Naive B cell (primary cell): ENCODE results near the gene TMEM45B. TPM values are rescaled to one million over a fixed set of nuclear protein-coding genes. Genes with fewer than 3 reads are reported as not detected.
A peak's percentile ranks its signal among the peaks of the same experiment; 100 is the strongest.
"Not testable (repeated sequence)": the region's sequence is repeated elsewhere in the genome, so short reads cannot be mapped to it uniquely, and the experiment has no call there.

Experiments
- ATAC-seq, 2 donors: fragments of 150-1000 bp; cut with Tn5 transposase; 2 replicates each; pipeline ENCODE4 v1.10.0; 2021; ENCODE audit warnings: low read depth in 2 of 2, mild to moderate bottlenecking in 2 of 2, moderate library complexity in 2 of 2
- DNase-seq: peaks from one replicate; pipeline ENCODE4 v3.0.0; 2022
- H3K27ac Mint-ChIP-seq, 6 donors: one replicate each; pipeline ENCODE4 v1.8.0; 2020 to 2022; ENCODE audit warnings: mild to moderate bottlenecking in 6 of 6, mixed read lengths in 6 of 6, moderate library complexity in 5 of 6, inconsistent platforms in 2 of 6
- H3K27me3 Mint-ChIP-seq, 3 donors: one replicate each; pipeline ENCODE4 v1.8.0; 2021 to 2022; ENCODE audit warnings: mixed read lengths in 3 of 3, mild to moderate bottlenecking in 1 of 3
- H3K36me3 Mint-ChIP-seq, 2 donors: one replicate each; pipeline ENCODE4 v1.8.0; 2020 to 2022; ENCODE audit warnings: mixed read lengths in 2 of 2, inconsistent platforms in 1 of 2, mild to moderate bottlenecking in 1 of 2
- H3K4me1 Mint-ChIP-seq, 3 donors: one replicate each; pipeline ENCODE4 v1.8.0; 2020 to 2022; ENCODE audit warnings: mixed read lengths in 3 of 3, inconsistent platforms in 1 of 3, mild to moderate bottlenecking in 1 of 3, moderate library complexity in 1 of 3
- H3K4me3 Mint-ChIP-seq, 8 donors: one replicate each; pipeline ENCODE4 v1.8.0; 2020 to 2022; ENCODE audit warnings: mild to moderate bottlenecking in 8 of 8, mixed read lengths in 8 of 8, moderate library complexity in 8 of 8, inconsistent platforms in 2 of 8
- H3K9me3 Mint-ChIP-seq, 7 donors: one replicate each; pipeline ENCODE4 v1.8.0; 2020 to 2022; ENCODE audit warnings: mixed read lengths in 7 of 7, mild to moderate bottlenecking in 5 of 7, inconsistent platforms in 2 of 7, moderate library complexity in 1 of 7
- polyA plus RNA-seq, 6 donors: library from polyadenylated mRNA; unstranded; fragments of 300-500 nt; fragmentation: Illumina TruSeq; gene quantifications; one replicate each; pipeline ENCODE4 v1.2.3, GENCODE V29; 2021; ENCODE audit warnings: low read depth in 6 of 6

The TMEM45B gene
- under 1 TPM in 1 of 6 donors, not detected in 5; 0.12 TPM for polyA plus RNA-seq

DNA sequence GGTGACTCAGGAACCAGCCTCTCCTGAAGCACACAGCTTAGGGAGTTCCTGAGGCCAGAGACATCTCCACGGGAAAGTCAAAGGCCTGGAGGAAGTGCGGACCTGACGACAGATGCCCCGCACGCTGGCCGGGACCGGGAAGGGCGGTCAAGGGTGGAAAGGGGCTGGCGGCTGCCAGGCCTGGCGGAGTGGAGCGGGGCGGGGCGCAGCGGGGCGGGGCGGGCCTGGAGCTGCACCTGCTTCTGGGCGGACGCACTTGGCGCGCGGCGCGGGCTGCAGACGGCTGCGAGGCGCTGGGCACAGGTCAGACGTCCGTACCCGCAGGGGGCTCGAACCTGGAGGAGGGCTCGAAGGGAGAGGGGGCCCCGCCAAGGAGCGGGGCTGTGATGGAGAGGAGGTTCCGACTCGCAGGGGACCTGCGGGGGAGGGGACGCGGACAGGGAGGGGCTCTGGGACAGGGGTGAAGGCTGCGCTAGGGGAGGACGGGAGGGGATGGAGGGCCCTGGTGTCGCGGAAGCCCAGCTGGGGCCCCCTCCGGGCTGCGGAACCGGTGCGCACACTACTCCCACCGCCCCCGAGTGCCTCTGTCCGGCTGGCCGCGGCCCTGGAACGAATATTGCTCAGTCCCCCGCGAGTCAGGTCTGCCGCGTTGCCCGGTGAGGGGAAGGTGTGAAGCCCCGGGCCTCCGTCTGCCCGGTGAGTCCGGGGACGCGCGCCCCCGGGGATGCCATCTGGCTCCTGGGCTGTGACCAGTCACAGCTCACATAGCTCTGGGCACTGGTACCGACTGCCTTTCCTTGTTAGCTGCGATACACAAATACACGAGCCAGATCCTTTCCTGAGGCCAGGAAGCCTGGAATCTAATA lies at the start of gene TMEM45B:
TSS of gene TMEM45B (plus strand) at position 253 of the 866 bp plus-strand sequence. CDS start 36,635 bp downstream, outside the sequence.
- H3K4me3 Mint-ChIP-seq, result peak within 1 kb of the TSS in 3 of 8 donors; percentile 10 to 54 (median 12)
- H3K4me1 Mint-ChIP-seq, result peaks cover 3 to 6% (median 4%) of the 10 kb centered on the region in 3 donors
- H3K27ac Mint-ChIP-seq, result no peak within 1 kb of the TSS
- peaks cover 46 to 58% (median 54%) of the 10 kb centered on the region in 3 donors for H3K27me3 Mint-ChIP-seq
- no peak for ATAC-seq
- H3K36me3 Mint-ChIP-seq, result peaks cover 0 to 6% of the 10 kb centered on the region in 2 donors
- no peak for DNase-seq
- peaks cover 0 to 17% (median 8%) of the 10 kb centered on the region in 7 donors for H3K9me3 Mint-ChIP-seq

- ATAC-seq (no peak), DNase-seq (no peak)
- peak overlapping the region in 1 of 6 donors; percentile 56 for H3K27ac Mint-ChIP-seq
- no peaks in the 10 kb centered on the region for H3K4me1 Mint-ChIP-seq
- peaks cover 4 to 16% (median 8%) of the 10 kb centered on the region in 3 donors for H3K27me3 Mint-ChIP-seq
- H3K9me3 Mint-ChIP-seq, result peaks cover 8 to 40% (median 19%) of the 10 kb centered on the region in 7 donors
- H3K4me3 Mint-ChIP-seq, result no peak overlapping the region
- H3K36me3 Mint-ChIP-seq, result no peaks in the 10 kb centered on the region
These were observed 48.6 kb upstream of the TMEM45B start for GRCh38 chr11:129766898-129767604.

DNA sequence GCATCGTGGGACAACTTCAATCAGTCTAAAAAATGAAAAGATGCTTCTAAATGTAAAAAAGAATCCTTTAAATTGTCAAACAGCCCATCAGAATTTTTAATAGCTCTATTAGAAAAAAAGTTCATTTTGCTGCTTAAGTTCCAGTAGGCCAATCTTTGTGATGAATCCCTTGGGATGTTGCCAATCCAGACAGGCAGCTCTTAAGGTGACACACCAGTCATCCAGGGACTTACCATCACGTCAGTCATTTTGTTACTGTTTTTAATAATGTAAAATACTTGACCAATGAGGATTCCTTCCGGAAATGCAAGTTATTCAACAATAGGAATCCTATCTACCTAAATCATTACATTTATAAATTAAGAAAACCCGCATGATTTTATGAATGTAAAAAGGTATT lies 47.8 kb upstream of the TMEM45B start:
- H3K36me3 Mint-ChIP-seq, result no peaks in the 10 kb centered on the region
- peaks cover 8 to 40% (median 19%) of the 10 kb centered on the region in 7 donors for H3K9me3 Mint-ChIP-seq
- no peak overlapping the region for H3K27ac Mint-ChIP-seq
- no peak for ATAC-seq
- H3K4me3 Mint-ChIP-seq, result no peak overlapping the region
- no peak for DNase-seq
- H3K27me3 Mint-ChIP-seq, result peaks cover 5 to 16% (median 8%) of the 10 kb centered on the region in 3 donors
- H3K4me1 Mint-ChIP-seq, result no peaks in the 10 kb centered on the region

DNA sequence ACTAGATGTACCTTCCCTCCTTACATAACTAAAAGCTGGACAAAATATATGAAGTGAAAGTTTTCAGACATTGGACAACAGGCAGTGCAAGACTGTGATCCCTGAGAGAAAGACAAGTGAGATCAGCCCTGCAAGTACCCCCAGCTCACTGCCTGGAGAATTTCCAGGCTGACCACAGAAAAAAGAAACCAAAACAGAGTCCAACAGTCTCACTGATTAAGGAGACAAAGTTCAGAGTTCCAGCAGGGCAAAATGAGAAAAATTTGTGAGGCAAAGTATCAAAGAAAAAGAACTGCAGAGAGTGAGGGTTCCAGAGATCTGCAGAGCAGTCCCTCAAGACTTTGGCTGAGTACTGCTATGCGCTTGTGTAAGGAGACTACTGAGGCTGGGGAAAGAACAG lies 47.3 kb upstream of the TMEM45B start:
- peaks cover 2 to 16% (median 5%) of the 10 kb centered on the region in 3 donors for H3K27me3 Mint-ChIP-seq
- H3K4me3 Mint-ChIP-seq, result no peak overlapping the region
- no peak for ATAC-seq
- H3K27ac Mint-ChIP-seq, result no peak overlapping the region
- no peaks in the 10 kb centered on the region for H3K4me1 Mint-ChIP-seq
- H3K36me3 Mint-ChIP-seq, result no peaks in the 10 kb centered on the region
- DNase-seq, result no peak
- H3K9me3 Mint-ChIP-seq, result peaks cover 8 to 40% (median 19%) of the 10 kb centered on the region in 7 donors

- H3K9me3 Mint-ChIP-seq, result peaks cover 8 to 40% (median 19%) of the 10 kb centered on the region in 7 donors
- ATAC-seq (no peak), DNase-seq (no peak)
- no peak overlapping the region for H3K4me3 Mint-ChIP-seq
- no peaks in the 10 kb centered on the region for H3K36me3 Mint-ChIP-seq
- H3K27me3 Mint-ChIP-seq, result peaks cover 0 to 11% (median 5%) of the 10 kb centered on the region in 3 donors
- no peaks in the 10 kb centered on the region for H3K4me1 Mint-ChIP-seq
- no peak overlapping the region for H3K27ac Mint-ChIP-seq
These were observed 46.6 kb upstream of the TMEM45B start for GRCh38 chr11:129769059-129769458.

DNA sequence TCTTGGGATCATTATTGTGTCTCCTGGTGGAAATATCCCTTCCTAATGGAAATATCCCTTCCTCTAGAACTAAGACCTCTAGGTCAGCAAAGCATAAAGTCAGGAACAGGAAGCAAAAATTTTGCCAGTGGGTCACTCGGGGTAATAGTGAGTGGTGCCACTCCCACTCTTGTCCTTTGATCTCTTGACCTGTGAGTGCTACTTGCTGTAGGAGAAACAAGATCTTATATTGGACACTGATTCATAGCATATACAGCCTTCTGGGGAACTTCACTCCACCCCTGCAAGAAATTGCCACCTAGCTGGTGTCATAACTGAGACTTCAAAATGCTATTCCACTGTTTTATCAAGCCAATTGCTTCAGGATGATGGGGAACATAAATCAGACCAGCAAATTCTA lies 44.7 kb upstream of the TMEM45B start:
- no peak for ATAC-seq
- DNase-seq, result no peak
- peaks cover 0 to 11% (median 6%) of the 10 kb centered on the region in 3 donors for H3K27me3 Mint-ChIP-seq
- no peak overlapping the region for H3K4me3 Mint-ChIP-seq
- H3K9me3 Mint-ChIP-seq, result peaks cover 8 to 40% (median 19%) of the 10 kb centered on the region in 7 donors
- H3K36me3 Mint-ChIP-seq, result no peaks in the 10 kb centered on the region
- no peaks in the 10 kb centered on the region for H3K4me1 Mint-ChIP-seq
- H3K27ac Mint-ChIP-seq, result no peak overlapping the region

- H3K9me3 Mint-ChIP-seq, result peaks cover 8 to 40% (median 19%) of the 10 kb centered on the region in 7 donors
- H3K4me3 Mint-ChIP-seq, ATAC-seq, H3K4me1 Mint-ChIP-seq, H3K36me3 Mint-ChIP-seq, H3K27ac Mint-ChIP-seq, DNase-seq: not testable (repeated sequence)
- peaks cover 0 to 11% (median 6%) of the 10 kb centered on the region in 3 donors for H3K27me3 Mint-ChIP-seq
These were observed 44.2 kb upstream of the TMEM45B start for GRCh38 chr11:129771456-129771855.

DNA sequence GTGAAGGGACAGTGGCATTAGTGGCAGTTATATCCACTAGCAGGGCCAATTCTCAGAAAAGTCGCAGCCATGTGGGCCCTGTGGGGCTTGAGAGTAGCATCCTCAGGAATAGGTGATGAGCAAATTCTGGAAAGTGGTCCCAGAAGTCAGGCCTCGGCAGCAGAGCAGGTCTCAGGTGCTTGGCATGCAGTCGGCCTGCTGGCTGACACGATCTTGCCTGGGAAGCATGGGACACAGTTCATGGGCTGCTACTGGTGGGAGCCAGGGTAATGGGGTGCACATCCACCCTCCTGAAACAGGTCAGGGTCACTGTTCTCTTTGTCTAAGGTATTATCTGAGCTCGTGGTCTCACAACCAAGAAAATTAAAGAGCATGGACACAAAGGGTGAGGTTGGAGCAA lies 36.8 kb upstream of the TMEM45B start:
- ATAC-seq (no peak), DNase-seq (no peak)
- no peak overlapping the region for H3K27ac Mint-ChIP-seq
- H3K4me1 Mint-ChIP-seq, result no peaks in the 10 kb centered on the region
- peaks cover 0 to 10% (median 4%) of the 10 kb centered on the region in 7 donors for H3K9me3 Mint-ChIP-seq
- H3K27me3 Mint-ChIP-seq, result peaks cover 6 to 16% (median 8%) of the 10 kb centered on the region in 3 donors
- H3K4me3 Mint-ChIP-seq, result no peak overlapping the region
- no peaks in the 10 kb centered on the region for H3K36me3 Mint-ChIP-seq

DNA sequence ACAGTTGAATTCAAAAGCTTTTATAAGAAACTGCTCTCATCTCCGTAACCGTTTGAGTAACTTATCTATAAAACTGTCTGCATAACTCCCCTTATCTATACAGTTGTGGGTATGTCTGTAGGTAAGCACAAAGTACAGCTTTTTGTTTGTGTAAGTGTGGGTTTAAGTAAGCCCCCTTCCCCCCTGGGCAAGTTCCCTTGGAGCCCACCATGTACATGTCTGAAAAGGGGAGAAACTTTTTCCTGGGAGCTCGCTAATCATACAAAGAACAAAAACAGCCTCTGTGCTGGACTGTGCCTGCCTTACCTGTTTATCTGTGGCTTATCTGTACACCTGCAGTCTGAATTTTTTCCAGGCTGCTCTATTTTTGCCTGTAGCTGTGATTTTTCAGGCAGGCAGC lies 36.3 kb upstream of the TMEM45B start:
- peaks cover 6 to 16% (median 8%) of the 10 kb centered on the region in 3 donors for H3K27me3 Mint-ChIP-seq
- ATAC-seq (no peak), DNase-seq (no peak)
- peaks cover 0 to 10% (median 4%) of the 10 kb centered on the region in 7 donors for H3K9me3 Mint-ChIP-seq
- H3K4me3 Mint-ChIP-seq, result no peak overlapping the region
- no peaks in the 10 kb centered on the region for H3K36me3 Mint-ChIP-seq
- no peak overlapping the region for H3K27ac Mint-ChIP-seq
- H3K4me1 Mint-ChIP-seq, result no peaks in the 10 kb centered on the region

GRCh38 chr11:129785383-129786111 lies 30.1 kb upstream of the TMEM45B start:
- ATAC-seq (no peak), DNase-seq (no peak)
- Mint-ChIP-seq H3K9me3 (peaks cover 0 to 10% (median 4%) of the 10 kb centered on the region in 7 donors), H3K4me1 (no peaks in the 10 kb centered on the region), H3K27me3 (no peaks in the 10 kb centered on the region), H3K27ac (no peak overlapping the region), H3K4me3 (no peak overlapping the region), H3K36me3 (no peaks in the 10 kb centered on the region)

DNA sequence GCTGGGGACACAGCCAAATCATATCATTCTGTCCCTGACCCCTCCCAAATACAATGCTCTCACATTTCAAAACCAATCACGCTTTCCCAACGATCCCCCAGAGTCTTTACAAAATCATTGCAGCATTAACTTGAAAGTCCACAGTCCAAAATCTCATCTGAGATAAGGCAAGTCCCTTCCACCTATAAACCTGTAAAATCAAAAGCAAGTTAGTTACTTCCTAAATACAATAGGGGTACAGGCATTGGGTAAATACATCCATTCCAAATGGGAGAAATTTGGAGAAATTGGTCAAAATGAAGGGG lies 29.6 kb upstream of the TMEM45B start:
- not testable (repeated sequence) for H3K9me3 Mint-ChIP-seq, H3K27ac Mint-ChIP-seq, H3K4me3 Mint-ChIP-seq, H3K4me1 Mint-ChIP-seq, ATAC-seq, H3K27me3 Mint-ChIP-seq, DNase-seq, H3K36me3 Mint-ChIP-seq

DNA sequence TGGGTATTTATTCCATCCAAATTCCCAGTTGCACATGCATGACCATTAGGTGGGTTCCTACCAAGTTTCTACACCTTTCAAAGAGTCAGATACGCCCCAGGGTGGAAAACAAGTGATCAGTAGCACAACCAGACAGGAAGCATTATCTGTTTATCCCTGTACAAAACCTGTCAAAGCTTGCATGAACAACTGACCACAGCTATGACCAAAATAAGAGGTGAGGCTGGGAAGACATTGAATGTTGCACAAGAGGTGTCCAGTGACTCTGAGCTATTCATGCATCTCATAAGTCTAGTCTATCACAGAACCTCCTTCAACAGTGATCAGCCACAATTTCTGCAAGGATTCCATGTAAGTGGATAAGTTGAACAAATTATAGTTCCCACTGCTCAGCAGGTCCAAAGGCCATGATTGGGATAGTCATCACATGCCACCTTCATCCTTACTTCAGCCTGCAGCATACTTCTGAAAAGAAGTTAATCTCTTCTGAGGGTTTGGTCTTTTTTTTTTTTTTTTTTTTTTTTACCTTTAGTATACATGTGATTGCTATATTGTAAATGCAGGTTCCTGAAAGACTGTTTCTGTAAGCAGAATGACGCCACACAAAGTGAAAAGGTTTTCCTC lies 28.0 kb upstream of the TMEM45B start:
- ATAC-seq (no peak), DNase-seq (no peak)
- Mint-ChIP-seq H3K27me3 (peaks cover 4 to 5% (median 4%) of the 10 kb centered on the region in 3 donors), H3K4me1 (no peaks in the 10 kb centered on the region), H3K36me3 (peaks cover 0 to 4% of the 10 kb centered on the region in 2 donors), H3K9me3 (peaks cover 0 to 3% (median 0%) of the 10 kb centered on the region in 7 donors), H3K4me3 (no peak overlapping the region), H3K27ac (no peak overlapping the region)

- ATAC-seq (no peak), DNase-seq (no peak)
- Mint-ChIP-seq H3K9me3 (peaks cover 0 to 3% (median 0%) of the 10 kb centered on the region in 7 donors), H3K4me3 (no peak overlapping the region), H3K27ac (no peak overlapping the region), H3K4me1 (no peaks in the 10 kb centered on the region), H3K36me3 (peaks cover 0 to 4% of the 10 kb centered on the region in 2 donors), H3K27me3 (peaks cover 4 to 10% (median 5%) of the 10 kb centered on the region in 3 donors)
These were observed 27.4 kb upstream of the TMEM45B start for GRCh38 chr11:129788278-129788677.
